ENCODE data around the gene BRD4.

The BRD4 gene

GRCh38 chr19:15194938-15195337 is 137.4 kb downstream of the BRD4 start:
- DNase-seq (ENCODE audit: low spot score), result no peak

- no peak for DNase-seq (ENCODE audit: low spot score)
Measured at GRCh38 chr19:15191982-15192381, 140.4 kb downstream of the BRD4 start.

- no peak for DNase-seq (ENCODE audit: low spot score)
Measured at GRCh38 chr19:15191514-15191913, 140.8 kb downstream of the BRD4 start.

DNA sequence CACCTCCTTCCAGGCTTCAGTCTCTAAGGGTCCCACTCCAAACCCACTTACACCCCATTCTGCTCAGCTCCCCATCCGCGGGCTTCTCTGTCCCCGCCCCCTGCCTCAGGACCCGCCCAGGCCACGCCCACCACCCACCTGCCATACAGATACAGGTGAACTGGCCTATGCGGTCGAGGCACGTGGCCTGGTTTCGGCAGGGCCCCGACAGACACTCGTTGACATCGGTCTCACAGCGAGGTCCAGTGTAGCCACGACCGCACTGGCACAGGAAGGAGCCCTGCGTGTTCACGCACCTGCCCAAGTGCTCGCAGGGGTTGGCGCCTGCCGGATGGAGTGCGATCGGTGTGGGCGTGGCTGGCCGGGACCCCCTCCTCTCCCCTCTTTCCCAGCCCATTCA is 143.5 kb downstream of the BRD4 start:
- no peak for DNase-seq (ENCODE audit: low spot score)

GRCh38 chr19:15187026-15188007 is 145.0 kb downstream of the BRD4 start:
- no peak for DNase-seq (ENCODE audit: low spot score)

Small RNAs within 50 kb of the gene (small RNA-seq; reads per million reads assigned to genes)
- gene AC005776.1, result 0 reads per million in 2 experiments
